Ascending aorta (tissue), 2 donors: Measurements from ENCODE around the gene ATP11A. TPM values are rescaled to one million over a fixed set of nuclear protein-coding genes. Genes with fewer than 3 reads are reported as not detected.
A peak's percentile ranks its signal among the peaks of the same experiment; 100 is the strongest.

Source experiments
- DNase-seq, 2 donors: peaks; one replicate each; pipeline ENCODE4 v3.0.0-alpha.2; 2019; ENCODE audit warnings: low spot score in 2 of 2
- H3K27ac ChIP-seq, 2 donors: fragments of 200-600 bp; sonication (generic); one replicate each; pipeline ENCODE4 v1.5.1; 2016 to 2017; ENCODE audit warnings: mild to moderate bottlenecking in 1 of 2
- H3K27me3 ChIP-seq: fragments of 200-600 bp; sonication (generic); one replicate; pipeline ENCODE4 v1.5.1; 2017
- H3K36me3 ChIP-seq, 2 donors: fragments of 200-600 bp; sonication (generic); one replicate each; pipeline ENCODE4 v1.5.1; 2016
- H3K4me1 ChIP-seq, 2 donors: fragments of 200-600 bp; sonication (generic); one replicate each; pipeline ENCODE4 v1.5.1; 2016 to 2017; ENCODE audit warnings: mild to moderate bottlenecking in 1 of 2
- H3K4me3 ChIP-seq, 2 donors: fragments of 200-600 bp; sonication (generic); one replicate each; pipeline ENCODE4 v1.5.1; 2016 to 2017; ENCODE audit warnings: mild to moderate bottlenecking in 1 of 2
- H3K9me3 ChIP-seq, 2 donors: fragments of 200-600 bp; sonication (generic); one replicate each; pipeline ENCODE4 v1.5.1; 2016
- CTCF ChIP-seq, 3 experiments: fragments of 200-600 bp in 2 of 3; fragments of 450-650 bp in 1 of 3; sonication (generic) in 2 of 3; IDR thresholded peaks; one replicate each; pipeline ENCODE4 v1.5.1; 2016 to 2019; ENCODE audit warnings: antibody characterized with exemption in 3 of 3, mild to moderate bottlenecking in 1 of 3, moderate library complexity in 1 of 3
- intact Hi-C: fragments of 100-400 bp; cut with DNase I; formaldehyde crosslinking; loops from one replicate; pipeline ENCODE4 v1.15.1; 2023
- total RNA-seq: library from RNA; depleted of rRNA; stranded (reverse); fragments of >200 nt; gene quantifications from one replicate; pipeline ENCODE4 v1.1.0, GENCODE V29; 2016

ATP11A gene
- total RNA-seq, 1 donor from 2014 or later = 50.1 TPM

DNA sequence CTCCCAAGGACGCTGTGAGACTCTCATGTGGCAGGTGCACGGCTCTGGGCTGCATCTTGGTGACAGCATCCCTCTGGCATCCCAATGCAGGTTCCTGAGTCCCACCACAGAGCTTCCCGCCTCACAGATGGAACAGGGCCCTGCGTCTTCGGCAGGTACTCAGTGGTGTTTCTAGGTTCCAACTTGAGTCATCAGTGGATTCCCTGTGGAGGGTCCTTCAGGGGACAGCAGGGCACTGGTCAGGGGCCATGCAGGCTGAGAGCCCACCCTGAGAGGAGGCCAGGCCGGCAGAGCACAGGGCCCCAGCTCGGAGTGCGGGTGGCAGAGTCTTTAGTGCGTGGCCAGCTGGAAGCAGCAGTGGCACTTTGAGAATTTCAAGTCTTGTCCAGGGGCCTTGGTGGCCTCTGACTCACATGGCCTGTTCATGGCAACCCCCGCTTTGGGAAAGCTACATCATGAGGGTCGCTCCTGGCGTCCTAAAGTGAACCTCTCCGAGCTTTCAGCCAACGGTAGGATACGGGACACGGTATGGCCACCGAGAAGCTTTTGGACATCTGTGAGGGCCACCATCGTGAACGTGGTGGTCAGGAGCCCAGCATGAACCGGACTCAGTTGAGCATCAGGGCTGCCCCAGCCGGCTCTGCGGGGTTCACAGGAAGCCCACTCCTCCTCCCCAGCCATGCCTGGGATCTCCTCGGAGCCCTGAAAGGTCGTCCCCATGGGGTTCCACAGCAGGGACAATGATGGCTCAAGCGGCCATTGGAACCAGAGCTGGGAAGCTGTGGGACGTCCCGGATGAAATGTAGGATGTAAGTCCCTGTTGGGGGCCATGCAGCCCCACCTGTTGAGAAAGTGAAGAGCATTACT lies 207.1 kb downstream of the ATP11A start:
- H3K36me3 ChIP-seq = no peaks in the 10 kb centered on the region
- no peak overlapping the region for H3K4me3 ChIP-seq
- H3K27me3 ChIP-seq = peaks cover 11% of the 10 kb centered on the region
- H3K4me1 ChIP-seq = peaks cover 6 to 12% of the 10 kb centered on the region in 2 donors
- no peaks in the 10 kb centered on the region for H3K9me3 ChIP-seq
- no peak overlapping the region for H3K27ac ChIP-seq
- no peak for DNase-seq
- TF ChIP-seq CTCF (IDR thresholded peaks at IDR 0.05) = no peak
- intact Hi-C loops = no loop called here

DNA sequence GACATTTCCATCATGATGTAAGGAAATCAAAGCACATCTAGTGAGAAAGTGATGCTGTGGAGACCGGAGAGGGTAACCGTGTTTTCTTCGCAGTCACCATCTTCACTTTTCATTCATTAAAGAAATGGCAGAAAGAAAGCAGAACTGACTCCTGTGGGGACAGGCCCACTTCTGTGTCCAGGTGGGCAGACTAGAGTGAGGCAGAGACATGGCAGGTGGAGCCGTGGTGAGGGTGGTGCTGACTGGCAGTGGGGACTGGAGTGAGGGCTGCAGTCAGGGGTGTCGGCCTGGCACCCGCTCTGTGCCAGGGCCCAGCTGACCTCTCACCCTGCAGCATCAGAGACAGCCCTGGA lies 207.7 kb downstream of the ATP11A start:
- Histone ChIP-seq H3K4me1 (peaks cover 6 to 12% of the 10 kb centered on the region in 2 donors), H3K36me3 (no peaks in the 10 kb centered on the region), H3K9me3 (no peaks in the 10 kb centered on the region), H3K27me3 (peaks cover 11% of the 10 kb centered on the region), H3K27ac (no peak overlapping the region), H3K4me3 (no peak overlapping the region)
- DNase-seq = no peak
- intact Hi-C loops = no loop called here
- TF ChIP-seq CTCF (IDR thresholded peaks at IDR 0.05) = no peak

GRCh38 chr13:112897956-112898620 lies 208.2 kb downstream of the ATP11A start:
- Histone ChIP-seq H3K4me1 (peaks cover 6 to 12% of the 10 kb centered on the region in 2 donors), H3K9me3 (no peaks in the 10 kb centered on the region), H3K4me3 (no peak overlapping the region), H3K36me3 (no peaks in the 10 kb centered on the region), H3K27me3 (peaks cover 11% of the 10 kb centered on the region), H3K27ac (no peak overlapping the region)
- intact Hi-C loops = no loop called here
- TF ChIP-seq CTCF (IDR thresholded peaks at IDR 0.05) = no peak
- DNase-seq = peak in 1 of 2 donors; percentile 25

DNA sequence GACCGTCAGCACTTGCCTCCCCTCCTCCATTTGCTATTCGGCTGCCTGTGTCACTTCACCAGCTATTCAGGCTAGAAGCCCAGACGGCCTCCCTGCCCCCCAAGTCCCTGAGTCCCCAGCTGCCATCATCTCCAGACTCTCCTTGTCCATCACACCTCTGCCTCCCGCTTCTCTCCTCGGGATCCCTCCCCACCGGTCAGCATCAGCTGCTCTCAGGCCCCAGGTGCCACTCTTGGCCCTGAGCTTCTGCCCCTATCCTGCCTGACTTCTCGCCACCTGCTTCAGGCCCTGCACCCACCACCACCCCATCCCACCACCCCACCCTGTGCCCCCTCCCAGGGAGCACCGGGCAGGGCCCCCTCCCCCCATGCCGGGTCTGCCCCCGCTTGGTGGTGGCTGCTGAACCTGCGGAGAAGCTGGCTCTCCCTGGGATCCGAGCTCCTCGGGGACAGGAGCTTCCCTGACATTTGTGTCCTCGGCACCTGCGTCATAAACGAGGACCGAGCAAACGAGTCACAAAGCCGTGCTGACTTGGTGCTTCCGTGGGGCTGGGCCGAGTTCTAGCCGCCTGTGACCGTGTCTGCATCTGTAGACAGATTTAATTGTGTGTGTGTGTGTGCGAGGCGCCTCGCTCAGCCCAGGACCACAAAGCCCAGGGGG lies 208.9 kb downstream of the ATP11A start:
- Histone ChIP-seq H3K4me3 (no peak overlapping the region), H3K27me3 (peaks cover 11% of the 10 kb centered on the region), H3K36me3 (no peaks in the 10 kb centered on the region), H3K27ac (no peak overlapping the region), H3K9me3 (no peaks in the 10 kb centered on the region), H3K4me1 (peaks cover 6 to 10% of the 10 kb centered on the region in 2 donors)
- intact Hi-C loops = no loop called here
- TF ChIP-seq CTCF (IDR thresholded peaks at IDR 0.05) = no peak
- peak in 1 of 2 donors; percentile 56 for DNase-seq

- H3K9me3 ChIP-seq = no peaks in the 10 kb centered on the region
- intact Hi-C loops = no loop called here
- H3K4me1 ChIP-seq = peaks cover 4 to 6% of the 10 kb centered on the region in 2 donors
- H3K27me3 ChIP-seq = peaks cover 11% of the 10 kb centered on the region
- no peaks in the 10 kb centered on the region for H3K36me3 ChIP-seq
- peak in 1 of 2 donors; percentile 35 for DNase-seq
- H3K27ac ChIP-seq = no peak overlapping the region
- no peak for TF ChIP-seq CTCF (IDR thresholded peaks at IDR 0.05)
- H3K4me3 ChIP-seq = no peak overlapping the region
Measured at GRCh38 chr13:112899281-112900225, 209.7 kb downstream of the ATP11A start.
